Tibial nerve (tissue), 4 donors: ENCODE measurements around the gene TMEM161A. TPM values are rescaled to one million over a fixed set of nuclear protein-coding genes. Genes with fewer than 3 reads are reported as not detected.

Experiments
- DNase-seq, 2 donors: peaks; one replicate each; pipeline ENCODE4 v3.0.0-alpha.2; 2019; ENCODE audit warnings: low spot score in 2 of 2
- H3K27ac ChIP-seq, 4 donors: fragments of 200-600 bp; sonication (generic) in 3 of 4; one replicate each; pipeline ENCODE4 v1.5.1; 2017 to 2019; ENCODE audit warnings: mild to moderate bottlenecking in 1 of 4
- H3K27me3 ChIP-seq, 2 donors: fragments of 200-600 bp; sonication (generic) in 1 of 2; one replicate each; pipeline versions ENCODE4 v1.5.1 to v1.6.0; 2017 to 2019
- H3K36me3 ChIP-seq, 3 donors: fragments of 200-600 bp; sonication (generic); one replicate each; pipeline ENCODE4 v1.5.1; 2018 to 2019
- H3K4me1 ChIP-seq, 4 donors: fragments of 200-600 bp; sonication (generic) in 3 of 4; one replicate each; pipeline ENCODE4 v1.5.1; 2017 to 2019
- H3K4me3 ChIP-seq, 4 donors: fragments of 200-600 bp; sonication (generic) in 3 of 4; one replicate each; pipeline ENCODE4 v1.5.1; 2017 to 2019; ENCODE audit warnings: mild to moderate bottlenecking in 1 of 4, moderate library complexity in 1 of 4
- H3K9me3 ChIP-seq, 4 donors: fragments of 200-600 bp; sonication (generic) in 3 of 4; one replicate each; pipeline ENCODE4 v1.5.1; 2017 to 2019
- CTCF ChIP-seq, 5 experiments: fragments of 200-600 bp in 3 of 5; fragments of 450-650 bp in 2 of 5; sonication (generic) in 3 of 5; IDR thresholded peaks; one replicate each; pipeline ENCODE4 v1.5.1; 2016 to 2019; ENCODE audit warnings: antibody characterized with exemption in 5 of 5, mild to moderate bottlenecking in 3 of 5, moderate library complexity in 2 of 5
- EP300 ChIP-seq, 2 donors: sonication (generic); formaldehyde crosslinking; IDR thresholded peaks; one replicate each; pipeline ENCODE4 v1.6.1; 2017; ENCODE audit warnings: antibody characterized with exemption in 2 of 2, mild to moderate bottlenecking in 1 of 2
- POLR2A ChIP-seq, 2 donors: fragments of 450-650 bp; IDR thresholded peaks; one replicate each; pipeline ENCODE4 v1.6.1; 2017; ENCODE audit warnings: antibody characterized with exemption in 2 of 2, mild to moderate bottlenecking in 2 of 2, moderate library complexity in 2 of 2
- WGBS, 2 donors: methylation state at CpG; one replicate each; pipeline ENCODE4 v1.1.5; 2018; 5-methylcytosine and 5-hydroxymethylcytosine counted together
- total RNA-seq, 4 donors: library from RNA; depleted of rRNA; stranded (reverse); fragments of >200 nt; gene quantifications; one replicate each; pipeline ENCODE4 v1.1.0, GENCODE V29; 2016

TMEM161A gene
- total RNA-seq, 4 donors from 2014 or later = 24.1 to 32.1 (median 24.8) TPM

- Histone ChIP-seq H3K36me3 (peaks cover 0 to 36% (median 0%) of the 10 kb centered on the region in 3 donors), H3K27me3 (no peaks in the 10 kb centered on the region), H3K9me3 (peaks cover 0 to 14% (median 2%) of the 10 kb centered on the region in 4 donors), H3K4me1 (peaks cover 0 to 19% (median 8%) of the 10 kb centered on the region in 4 donors), H3K27ac (no peak overlapping the region), H3K4me3 (no peak overlapping the region)
- TF ChIP-seq CTCF (IDR thresholded peaks at IDR 0.05) = no peak
- no peak for TF ChIP-seq POLR2A (IDR thresholded peaks at IDR 0.05)
- TF ChIP-seq EP300 (IDR thresholded peaks at IDR 0.05) = no peak
- WGBS, 2 donors = 31 to 36% methylated on average over 21 of the region's 21 CpGs
- DNase-seq = no peak
Measured at GRCh38 chr19:19134687-19135158, 3.6 kb downstream of the TMEM161A start.

DNA sequence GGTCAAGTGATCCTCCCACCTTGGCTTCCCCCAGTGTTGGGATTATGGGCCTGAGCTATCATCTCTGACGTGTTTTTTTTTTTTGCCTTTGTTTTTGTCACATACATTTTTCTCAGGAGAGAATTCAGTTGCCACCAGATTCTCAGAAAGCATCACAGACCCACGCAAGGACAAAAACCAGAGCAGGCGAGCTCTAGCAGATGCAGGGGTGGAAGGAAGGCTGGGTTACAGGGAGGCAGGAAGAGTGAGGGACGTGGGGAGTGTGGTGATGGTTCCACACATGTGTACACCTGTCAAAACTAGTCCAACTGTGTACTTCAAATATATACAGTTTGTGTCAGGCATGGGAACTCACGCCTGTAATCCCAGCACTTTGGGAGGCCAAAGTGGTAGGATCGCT lies 4.3 kb downstream of the TMEM161A start:
- TF ChIP-seq CTCF (IDR thresholded peaks at IDR 0.05) (no peak), POLR2A (IDR thresholded peaks at IDR 0.05) (no peak), EP300 (IDR thresholded peaks at IDR 0.05) (no peak)
- peaks cover 0 to 44% (median 0%) of the 10 kb centered on the region in 3 donors for H3K36me3 ChIP-seq
- no peak overlapping the region for H3K27ac ChIP-seq
- DNase-seq = no peak
- 88 to 90% methylated on average over 6 of the region's 6 CpGs for WGBS, 2 donors
- no peaks in the 10 kb centered on the region for H3K27me3 ChIP-seq
- H3K4me3 ChIP-seq = no peak overlapping the region
- peaks cover 0 to 14% (median 2%) of the 10 kb centered on the region in 4 donors for H3K9me3 ChIP-seq
- peaks cover 0 to 19% (median 8%) of the 10 kb centered on the region in 4 donors for H3K4me1 ChIP-seq

- H3K4me1 ChIP-seq = peaks cover 0 to 18% (median 8%) of the 10 kb centered on the region in 4 donors
- peaks cover 0 to 52% (median 0%) of the 10 kb centered on the region in 3 donors for H3K36me3 ChIP-seq
- H3K4me3 ChIP-seq = no peak overlapping the region
- no peak overlapping the region for H3K27ac ChIP-seq
- WGBS, 2 donors = 92 to 96% methylated on average over 9 of the region's 12 CpGs
- peaks cover 0 to 14% (median 2%) of the 10 kb centered on the region in 4 donors for H3K9me3 ChIP-seq
- TF ChIP-seq EP300 (IDR thresholded peaks at IDR 0.05) (no peak), POLR2A (IDR thresholded peaks at IDR 0.05) (no peak), CTCF (IDR thresholded peaks at IDR 0.05) (no peak)
- no peaks in the 10 kb centered on the region for H3K27me3 ChIP-seq
- DNase-seq = no peak
Measured at GRCh38 chr19:19132912-19133311, 5.4 kb downstream of the TMEM161A start.

DNA sequence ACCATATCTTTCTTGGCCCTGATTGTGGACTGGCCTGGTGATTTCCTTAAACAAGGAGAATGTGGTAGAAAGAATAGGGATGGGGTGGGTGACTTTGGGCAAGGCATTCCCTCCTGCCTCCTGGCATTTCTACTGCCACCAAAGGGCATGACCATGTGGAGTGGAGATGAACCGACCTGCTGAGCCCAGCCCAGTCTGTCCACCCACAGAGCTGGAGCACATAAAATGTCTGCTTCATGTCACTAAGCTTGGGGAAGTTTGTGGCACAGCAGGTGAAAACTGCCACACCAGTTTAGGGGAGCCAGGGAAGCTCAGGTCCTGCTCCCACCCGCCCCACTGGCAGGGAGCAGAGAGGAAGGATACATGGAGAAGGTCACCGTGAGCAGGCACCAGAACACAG lies 6.3 kb downstream of the TMEM161A start:
- Histone ChIP-seq H3K27ac (no peak overlapping the region), H3K4me1 (peaks cover 0 to 9% (median under 1%) of the 10 kb centered on the region in 4 donors), H3K36me3 (peaks cover 0 to 59% (median 0%) of the 10 kb centered on the region in 3 donors), H3K9me3 (peaks cover 0 to 14% (median 2%) of the 10 kb centered on the region in 4 donors), H3K4me3 (no peak overlapping the region), H3K27me3 (no peaks in the 10 kb centered on the region)
- 90 to 95% methylated on average over 3 of the region's 3 CpGs for WGBS, 2 donors
- no peak for DNase-seq
- TF ChIP-seq EP300 (IDR thresholded peaks at IDR 0.05) = no peak
- no peak for TF ChIP-seq CTCF (IDR thresholded peaks at IDR 0.05)
- TF ChIP-seq POLR2A (IDR thresholded peaks at IDR 0.05) = no peak

DNA sequence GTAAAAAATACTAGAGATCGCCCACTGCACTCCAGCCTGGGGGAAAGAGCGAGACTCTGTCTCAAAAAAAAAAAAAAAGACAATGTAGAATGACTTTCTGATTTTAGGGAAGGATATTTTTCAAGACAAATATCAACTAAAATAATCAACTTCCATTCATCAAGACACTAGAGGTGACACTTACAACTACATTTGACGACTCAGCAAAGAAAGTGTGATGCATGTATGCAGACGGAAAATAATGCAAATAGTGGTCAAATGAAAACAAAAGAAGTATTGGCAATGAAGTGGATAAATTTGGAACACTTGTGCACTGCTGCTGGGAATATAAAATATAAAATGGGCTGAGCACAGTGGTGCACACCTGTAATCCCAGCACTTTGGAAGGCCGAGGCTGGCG lies 12.2 kb downstream of the TMEM161A start:
- peaks cover 0 to 15% (median 1%) of the 10 kb centered on the region in 4 donors for H3K9me3 ChIP-seq

More for the DNA sequence above, 12.2 kb downstream of the TMEM161A start:
- Histone ChIP-seq H3K27ac (no peak overlapping the region), H3K4me3 (no peak overlapping the region), H3K36me3 (peaks cover 0 to 79% (median 0%) of the 10 kb centered on the region in 3 donors), H3K4me1 (no peaks in the 10 kb centered on the region), H3K27me3 (no peaks in the 10 kb centered on the region)
- WGBS, 2 donors = 91 to 92% methylated on average over 6 of the region's 6 CpGs
- TF ChIP-seq CTCF (IDR thresholded peaks at IDR 0.05) = no peak
- no peak for TF ChIP-seq POLR2A (IDR thresholded peaks at IDR 0.05)
- no peak for TF ChIP-seq EP300 (IDR thresholded peaks at IDR 0.05)
- DNase-seq = no peak
